Activated CD4-positive, alpha-beta T cell treated with anti-CD3 and anti-CD28 coated beads, Interleukin-10, Interleukin-2, amounts not matched to agents 100 ng/mL and 50 ng/mL, durations not matched to agents 16 hours and 8 hours (primary cell): ENCODE results near the gene MRPL20.
A peak's percentile ranks its signal among the peaks of the same experiment; 100 is the strongest.
"Not testable (repeated sequence)": the region's sequence is repeated elsewhere in the genome, so short reads cannot be mapped to it uniquely, and the experiment has no call there.

Experiments
- DNase-seq: peaks from one replicate; pipeline ENCODE4 v3.0.0-alpha.2; 2020

Gene MRPL20

DNA sequence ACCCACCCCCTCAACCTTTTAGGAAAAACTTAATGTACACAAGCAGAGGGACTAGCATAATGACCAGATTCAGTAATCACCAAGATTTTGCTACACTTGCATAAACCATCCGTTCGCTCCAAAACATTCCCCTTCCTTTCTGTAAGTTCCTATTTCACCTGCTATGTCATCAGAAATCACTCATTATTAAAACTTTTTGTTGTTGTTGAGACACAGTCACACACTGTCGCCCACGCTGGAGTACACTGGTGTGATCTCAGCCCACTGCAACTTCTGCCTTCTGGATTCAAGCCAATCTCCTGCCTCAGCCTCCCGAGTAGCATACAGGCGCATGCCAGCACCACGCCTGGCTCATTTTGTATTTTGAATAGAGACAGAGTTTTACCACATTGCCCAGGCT is 3.4 kb downstream of the MRPL20 start:
- DNase-seq, result no peak

GRCh38 chr1:1402901-1403392 is 4.1 kb downstream of the MRPL20 start:
- not testable (repeated sequence) for DNase-seq

GRCh38 chr1:1402072-1402900 is 4.8 kb downstream of the MRPL20 start:
- DNase-seq, result peak; percentile 54

- DNase-seq, result no peak
These were observed 5.6 kb downstream of the MRPL20 start for GRCh38 chr1:1401457-1402010.

DNA sequence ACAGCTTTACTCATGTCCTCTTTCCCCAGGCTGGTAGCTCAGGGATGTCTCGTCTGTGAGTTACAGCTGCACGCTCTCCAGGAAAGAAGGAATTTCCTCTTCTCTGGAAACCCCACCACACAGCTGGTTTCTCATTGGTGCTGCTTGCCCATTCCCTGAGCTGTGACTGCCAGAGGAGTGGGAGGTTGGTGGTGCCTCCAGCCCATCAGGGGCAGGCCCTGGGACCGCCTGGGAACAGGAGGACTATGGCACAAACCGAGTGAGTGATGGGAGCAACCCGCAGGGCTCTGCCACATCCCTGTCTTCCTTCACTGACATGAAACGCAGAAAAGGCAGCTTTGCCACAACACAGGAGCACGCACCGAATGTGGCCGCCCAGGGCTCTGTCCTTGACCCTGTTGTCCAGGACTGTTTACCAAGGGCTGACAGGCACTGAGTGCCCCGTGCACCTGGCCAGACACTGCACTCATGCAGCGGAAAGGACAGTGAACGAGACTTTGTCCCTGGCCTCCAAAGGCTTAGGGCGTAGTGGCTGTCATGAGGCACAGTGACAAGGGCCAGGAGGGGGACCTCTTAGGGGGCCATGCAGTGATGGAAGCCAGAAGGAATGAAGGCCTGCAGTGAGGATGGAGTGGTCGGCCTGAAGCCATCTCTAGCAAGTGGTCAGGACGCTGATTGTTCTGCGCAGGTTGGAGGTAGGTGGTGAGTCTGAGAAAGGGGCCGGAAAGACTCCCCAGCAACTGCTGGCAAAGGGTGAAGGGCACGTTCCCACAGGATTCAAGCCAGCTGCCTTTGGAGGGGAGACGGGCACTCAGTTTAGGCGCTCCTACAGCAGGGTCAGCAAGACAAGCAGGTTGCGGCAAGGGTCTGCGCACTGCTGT is 6.3 kb downstream of the MRPL20 start:
- no peak for DNase-seq

- peak; percentile 38 for DNase-seq
These were observed 7.1 kb downstream of the MRPL20 start for GRCh38 chr1:1399872-1400575.

DNA sequence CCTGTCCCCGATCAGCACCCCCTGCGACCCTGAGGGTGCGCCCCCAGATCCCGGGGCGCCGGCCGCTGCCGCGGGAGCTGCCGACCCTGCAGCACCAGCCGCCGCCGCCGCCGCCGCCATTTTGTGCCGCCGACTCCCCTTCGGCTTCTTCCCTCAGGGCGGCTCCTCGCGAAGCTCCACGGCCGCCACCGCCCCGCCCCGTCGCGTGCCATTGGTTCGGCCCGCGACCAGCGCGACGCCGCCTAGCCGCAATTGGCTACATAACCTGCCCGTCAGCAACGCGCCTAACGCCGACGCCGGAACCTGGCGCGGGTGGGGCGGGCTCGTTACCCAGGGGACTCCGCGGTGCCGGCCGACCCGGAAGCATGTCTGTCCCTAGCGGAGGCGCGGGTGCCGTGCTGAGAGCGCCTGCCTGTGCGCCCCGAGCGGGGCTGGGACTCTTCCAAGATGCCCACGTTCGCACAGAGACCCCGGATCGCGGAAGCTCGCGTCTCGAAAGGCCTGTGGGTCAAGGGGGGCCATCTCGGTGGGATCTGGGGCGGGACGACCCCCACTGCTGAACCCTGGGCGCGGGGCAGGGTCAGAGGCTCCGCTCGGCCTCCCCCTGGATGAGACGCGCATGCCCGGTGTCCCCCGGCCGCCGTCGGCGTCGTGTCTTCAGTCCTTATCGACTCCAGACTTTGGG is 7.8 kb downstream of the MRPL20 start, which contains the start of gene CCNL2:
Gene CCNL2, minus strand, starts transcription at position 149 of the 685 bp plus-strand sequence. Its CDS starts 29 bp downstream, at position 120.
- peak; percentile 99 for DNase-seq

DNA sequence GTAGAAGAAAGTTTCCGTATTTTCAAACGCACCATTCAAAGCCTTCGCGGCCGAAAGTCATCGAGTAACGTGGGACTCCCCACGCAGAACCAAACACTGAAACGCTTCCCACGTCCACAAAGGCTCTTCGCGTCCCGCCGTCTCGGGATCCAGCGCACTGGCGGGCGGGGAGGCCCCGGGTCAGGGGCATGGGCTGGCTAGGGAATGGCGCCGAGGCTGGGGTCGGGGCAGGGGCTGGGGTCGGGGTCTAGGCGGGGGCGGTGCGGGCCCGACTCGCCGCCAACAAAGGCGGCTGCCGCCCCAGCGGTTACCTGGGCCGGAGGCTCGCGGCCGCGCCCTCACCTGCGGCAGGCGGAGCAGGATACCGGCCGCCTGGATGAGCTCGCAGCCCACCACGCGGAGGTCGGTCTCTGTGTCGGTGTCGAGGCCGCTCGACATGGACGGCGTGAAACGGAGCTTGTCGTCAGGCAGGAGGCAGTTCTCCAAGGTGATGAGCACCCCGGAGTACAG is 8.4 kb downstream of the MRPL20 start:
- no peak for DNase-seq

GRCh38 chr1:1397839-1398523 is 9.1 kb downstream of the MRPL20 start:
- DNase-seq, result no peak

GRCh38 chr1:1395166-1395565 is 11.9 kb downstream of the MRPL20 start:
- no peak for DNase-seq

- no peak for DNase-seq
These were observed 13.0 kb downstream of the MRPL20 start for GRCh38 chr1:1394116-1394515.

GRCh38 chr1:1393428-1393827 is 13.7 kb downstream of the MRPL20 start:
- DNase-seq, result no peak

DNA sequence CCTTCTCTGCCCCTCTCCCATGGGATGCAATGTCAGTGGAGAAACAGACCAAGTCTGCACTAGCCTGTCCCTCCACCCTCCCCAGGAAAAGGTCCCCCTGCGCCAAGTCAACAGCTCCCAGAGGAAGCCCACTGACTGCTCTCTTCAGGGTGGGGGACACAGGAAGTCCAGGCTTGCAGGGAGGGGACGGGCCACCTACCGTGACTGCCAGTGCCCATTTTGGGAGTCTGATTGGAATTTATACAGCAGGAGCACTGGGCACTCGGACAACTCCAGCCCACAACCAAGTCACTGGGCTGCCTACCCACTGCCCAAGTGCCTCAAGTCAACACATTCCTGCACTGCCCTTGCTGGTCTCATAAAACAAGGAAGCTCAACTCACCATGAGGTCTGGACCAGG is 14.1 kb downstream of the MRPL20 start:
- DNase-seq, result no peak

DNA sequence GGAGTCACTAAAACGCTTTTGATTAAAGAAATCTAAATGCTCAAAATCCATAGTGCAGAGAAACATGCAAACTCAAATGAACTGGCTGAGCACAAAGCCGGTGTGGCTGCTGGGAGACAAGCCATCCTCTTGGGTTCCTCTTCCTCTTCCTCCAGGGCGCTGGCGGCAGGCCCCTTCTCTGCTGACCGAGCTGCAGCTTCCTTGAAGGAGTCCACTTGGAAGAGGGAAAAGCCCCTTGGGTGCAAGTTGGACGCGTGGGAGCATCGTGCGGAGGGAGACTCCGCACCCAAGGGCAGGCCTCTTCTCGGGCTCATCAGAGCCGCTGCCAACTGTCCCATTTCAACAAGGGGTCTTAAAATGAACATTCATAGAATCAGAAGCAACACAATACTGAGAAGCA is 15.9 kb downstream of the MRPL20 start:
- no peak for DNase-seq

- DNase-seq, result no peak
These were observed 16.4 kb downstream of the MRPL20 start for GRCh38 chr1:1390675-1391074.

GRCh38 chr1:1388078-1388472 is 19.0 kb downstream of the MRPL20 start:
- DNase-seq, result no peak

GRCh38 chr1:1387098-1388077 is 19.7 kb downstream of the MRPL20 start:
- no peak for DNase-seq

- no peak for DNase-seq
These were observed 21.2 kb downstream of the MRPL20 start for GRCh38 chr1:1385931-1386330.

GRCh38 chr1:1385339-1385738 is 21.8 kb downstream of the MRPL20 start:
- DNase-seq, result not testable (repeated sequence)

GRCh38 chr1:1381294-1381693 is 25.8 kb downstream of the MRPL20 start:
- no peak for DNase-seq
